Vagina (tissue), 2 donors: ENCODE measurements around the gene SCRN1. TPM values are rescaled to one million over a fixed set of nuclear protein-coding genes. Genes with fewer than 3 reads are reported as not detected.
A peak's percentile ranks its signal among the peaks of the same experiment; 100 is the strongest.

Experiments
- DNase-seq, 2 donors: peaks; one replicate each; pipeline ENCODE4 v3.0.0-alpha.2; 2017; ENCODE audit errors: extremely low spot score in 2 of 2
- H3K27ac ChIP-seq: fragments of 200-600 bp; sonication (generic); one replicate; pipeline ENCODE4 v1.5.1; 2019
- H3K27me3 ChIP-seq: fragments of 200-600 bp; sonication (generic); one replicate; pipeline ENCODE4 v1.5.1; 2019
- H3K36me3 ChIP-seq, 2 donors: fragments of 200-600 bp; sonication (generic); one replicate each; pipeline ENCODE4 v1.5.1; 2017 to 2019
- H3K4me1 ChIP-seq: fragments of 200-600 bp; sonication (generic); one replicate; pipeline ENCODE4 v1.5.1; 2019
- H3K4me3 ChIP-seq, 2 donors: fragments of 200-600 bp; sonication (generic); 1 replicate in 1 of 2; 2 replicates in 1 of 2; pipeline ENCODE4 v1.5.1; 2016 to 2019
- H3K9me3 ChIP-seq: fragments of 200-600 bp; sonication (generic); one replicate; pipeline ENCODE4 v1.5.1; 2019
- POLR2A ChIP-seq, 2 donors: fragments of 450-650 bp; IDR thresholded peaks; one replicate each; pipeline ENCODE4 v1.6.1; 2017; ENCODE audit warnings: antibody characterized with exemption in 2 of 2, mild to moderate bottlenecking in 2 of 2, moderate library complexity in 2 of 2
- POLR2AphosphoS5 ChIP-seq, 2 donors: sonication (generic); formaldehyde crosslinking; IDR thresholded peaks; one replicate each; pipeline ENCODE4 v1.9.0; 2017; ENCODE audit warnings: antibody characterized with exemption in 2 of 2, mild to moderate bottlenecking in 2 of 2, low read depth in 1 of 2; ENCODE audit not compliant: insufficient read depth in 1 of 2
- intact Hi-C: fragments of 100-400 bp; cut with DNase I; formaldehyde crosslinking; loops from one replicate; pipeline ENCODE4 v1.15.1; 2023
- total RNA-seq: library from RNA; depleted of rRNA; stranded (reverse); fragments of >200 nt; gene quantifications from one replicate; pipeline ENCODE4 v1.2.3, GENCODE V29; 2016
- TF ChIP-seq, protein P1 (sequence below), 3 experiments: fragments of 450-650 bp in 2 of 3; fragments of 200-600 bp in 1 of 3; sonication (generic) in 1 of 3; IDR thresholded peaks; one replicate each; pipeline ENCODE4 v1.5.1; 2017 to 2019; ENCODE audit warnings: antibody characterized with exemption in 3 of 3, mild to moderate bottlenecking in 2 of 3, moderate library complexity in 2 of 3

SCRN1 gene
- total RNA-seq, 1 donor from 2014 or later: 40.8 TPM

DNA sequence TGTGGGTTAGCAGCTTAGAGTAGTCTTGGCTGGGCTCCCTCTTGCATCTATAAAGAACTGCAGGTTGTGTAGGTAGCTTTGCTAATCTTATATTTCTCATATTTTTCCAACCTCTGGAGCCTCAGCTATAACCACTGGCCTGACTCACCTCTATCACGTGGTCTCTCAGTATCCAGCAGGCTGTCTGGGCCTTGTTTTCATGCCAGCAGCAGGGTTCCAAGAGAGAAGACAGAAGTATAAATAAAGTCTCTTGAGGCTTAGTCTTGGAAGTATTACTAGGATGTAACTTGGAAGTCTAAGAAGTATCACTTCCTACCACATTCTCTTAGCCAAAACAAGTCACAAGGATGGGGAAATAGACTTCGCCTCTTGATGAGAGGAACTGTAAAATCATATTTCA is 110.0 kb downstream of the SCRN1 start:
- Histone ChIP-seq H3K27me3 (no peaks in the 10 kb centered on the region), H3K4me3 (no peak overlapping the region), H3K9me3 (no peaks in the 10 kb centered on the region), H3K27ac (no peak overlapping the region), H3K36me3 (no peaks in the 10 kb centered on the region), H3K4me1 (peaks cover 6% of the 10 kb centered on the region)
- TF ChIP-seq, protein P1, sequence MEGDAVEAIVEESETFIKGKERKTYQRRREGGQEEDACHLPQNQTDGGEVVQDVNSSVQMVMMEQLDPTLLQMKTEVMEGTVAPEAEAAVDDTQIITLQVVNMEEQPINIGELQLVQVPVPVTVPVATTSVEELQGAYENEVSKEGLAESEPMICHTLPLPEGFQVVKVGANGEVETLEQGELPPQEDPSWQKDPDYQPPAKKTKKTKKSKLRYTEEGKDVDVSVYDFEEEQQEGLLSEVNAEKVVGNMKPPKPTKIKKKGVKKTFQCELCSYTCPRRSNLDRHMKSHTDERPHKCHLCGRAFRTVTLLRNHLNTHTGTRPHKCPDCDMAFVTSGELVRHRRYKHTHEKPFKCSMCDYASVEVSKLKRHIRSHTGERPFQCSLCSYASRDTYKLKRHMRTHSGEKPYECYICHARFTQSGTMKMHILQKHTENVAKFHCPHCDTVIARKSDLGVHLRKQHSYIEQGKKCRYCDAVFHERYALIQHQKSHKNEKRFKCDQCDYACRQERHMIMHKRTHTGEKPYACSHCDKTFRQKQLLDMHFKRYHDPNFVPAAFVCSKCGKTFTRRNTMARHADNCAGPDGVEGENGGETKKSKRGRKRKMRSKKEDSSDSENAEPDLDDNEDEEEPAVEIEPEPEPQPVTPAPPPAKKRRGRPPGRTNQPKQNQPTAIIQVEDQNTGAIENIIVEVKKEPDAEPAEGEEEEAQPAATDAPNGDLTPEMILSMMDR (IDR thresholded peaks at IDR 0.05): no peak
- TF ChIP-seq POLR2A (IDR thresholded peaks at IDR 0.05) (no peak), POLR2AphosphoS5 (IDR thresholded peaks at IDR 0.05; ENCODE audit: insufficient read depth in 1 of 2, low read depth in 1 of 2) (no peak)
- no peak for DNase-seq
- intact Hi-C loops: no loop called here

DNA sequence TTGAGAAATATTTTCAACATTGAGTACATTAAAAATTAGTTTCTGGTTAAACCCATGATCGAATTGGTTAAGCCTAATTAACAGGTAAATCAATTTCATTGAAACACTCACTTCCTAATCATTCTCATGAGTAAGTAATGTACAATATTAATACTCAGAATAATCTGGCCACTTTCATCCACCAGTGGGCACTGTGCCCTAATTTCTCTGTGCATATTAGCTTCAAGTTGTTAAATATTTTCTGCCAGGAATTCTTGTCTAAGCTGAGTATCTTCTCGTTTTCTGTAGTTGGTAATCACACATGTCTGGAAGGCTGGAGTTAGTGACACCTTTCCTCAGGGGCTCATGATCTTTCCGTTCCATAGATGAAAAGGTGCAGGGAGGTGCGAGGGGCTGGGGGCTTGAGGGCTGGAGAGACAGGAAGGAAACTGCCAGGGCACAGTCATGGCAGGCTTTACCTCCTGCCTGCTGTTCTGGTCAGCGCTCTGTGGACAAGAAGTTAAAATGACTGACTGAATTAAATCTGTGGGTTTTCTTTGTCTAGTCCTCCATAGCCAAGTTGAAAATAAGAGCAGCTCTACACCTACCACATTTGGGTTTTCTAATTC is 111.4 kb downstream of the SCRN1 start:
- DNase-seq: no peak
- TF ChIP-seq, protein P1 (IDR thresholded peaks at IDR 0.05): peak in 2 of 3 experiments; percentile 10 to 18
- no peak for TF ChIP-seq POLR2A (IDR thresholded peaks at IDR 0.05)
- Histone ChIP-seq H3K4me1 (no peaks in the 10 kb centered on the region), H3K4me3 (no peak overlapping the region), H3K9me3 (no peaks in the 10 kb centered on the region), H3K27ac (no peak overlapping the region), H3K27me3 (no peaks in the 10 kb centered on the region), H3K36me3 (no peaks in the 10 kb centered on the region)
- intact Hi-C loops: no loop called here

DNA sequence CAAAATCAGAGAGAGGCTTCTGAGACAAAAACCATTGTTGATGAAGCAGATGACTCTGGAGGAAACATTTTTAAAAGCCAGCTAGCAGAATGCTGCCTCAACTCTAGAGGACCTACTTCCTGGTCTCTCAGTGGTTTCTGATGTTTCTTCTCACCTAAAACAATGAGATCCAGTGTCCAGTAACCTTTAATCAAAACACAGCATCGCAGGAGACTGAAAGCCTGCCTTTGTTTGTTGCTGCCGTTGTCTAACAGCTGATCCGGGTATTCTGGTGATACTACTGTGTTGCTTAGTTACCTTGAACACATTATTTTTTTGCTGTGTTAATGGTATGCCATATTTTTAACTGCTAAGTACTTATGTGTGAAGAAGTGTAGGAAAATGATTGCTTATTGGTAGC is 112.4 kb downstream of the SCRN1 start:
- H3K9me3 ChIP-seq: no peaks in the 10 kb centered on the region
- intact Hi-C loops: no loop called here
- DNase-seq: no peak
- H3K27ac ChIP-seq: no peak overlapping the region
- H3K4me3 ChIP-seq: no peak overlapping the region
- no peaks in the 10 kb centered on the region for H3K27me3 ChIP-seq
- no peaks in the 10 kb centered on the region for H3K36me3 ChIP-seq
- TF ChIP-seq POLR2A (IDR thresholded peaks at IDR 0.05) (no peak), POLR2AphosphoS5 (IDR thresholded peaks at IDR 0.05; ENCODE audit: insufficient read depth in 1 of 2, low read depth in 1 of 2) (no peak)
- TF ChIP-seq, protein P1 (IDR thresholded peaks at IDR 0.05): no peak
- no peaks in the 10 kb centered on the region for H3K4me1 ChIP-seq

DNA sequence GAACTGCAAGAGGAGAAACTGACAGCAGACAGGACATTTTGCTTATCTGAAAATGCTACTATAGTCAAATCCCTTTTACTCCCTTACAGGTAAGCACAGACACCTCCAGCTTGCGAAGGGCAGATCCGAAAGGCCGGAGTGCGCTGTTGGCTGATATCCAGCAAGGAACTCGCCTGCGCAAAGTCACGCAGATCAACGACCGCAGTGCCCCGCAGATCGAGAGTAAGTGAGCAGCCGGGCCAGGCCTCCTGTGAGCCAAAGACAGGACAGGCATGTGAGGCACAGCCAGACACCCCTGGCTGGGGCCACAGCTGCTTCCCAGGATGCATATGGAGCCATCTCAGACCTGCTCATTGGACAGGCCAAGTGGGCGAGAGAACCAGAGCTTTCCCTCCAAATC is 113.9 kb downstream of the SCRN1 start:
- TF ChIP-seq, protein P1 (IDR thresholded peaks at IDR 0.05): no peak
- TF ChIP-seq POLR2AphosphoS5 (IDR thresholded peaks at IDR 0.05; ENCODE audit: insufficient read depth in 1 of 2, low read depth in 1 of 2) (no peak), POLR2A (IDR thresholded peaks at IDR 0.05) (no peak)
- H3K27ac ChIP-seq: no peak overlapping the region
- H3K4me1 ChIP-seq: no peaks in the 10 kb centered on the region
- no peaks in the 10 kb centered on the region for H3K27me3 ChIP-seq
- H3K36me3 ChIP-seq: no peaks in the 10 kb centered on the region
- H3K4me3 ChIP-seq: no peak overlapping the region
- H3K9me3 ChIP-seq: no peaks in the 10 kb centered on the region
- DNase-seq: no peak
- intact Hi-C loops: no loop called here

DNA sequence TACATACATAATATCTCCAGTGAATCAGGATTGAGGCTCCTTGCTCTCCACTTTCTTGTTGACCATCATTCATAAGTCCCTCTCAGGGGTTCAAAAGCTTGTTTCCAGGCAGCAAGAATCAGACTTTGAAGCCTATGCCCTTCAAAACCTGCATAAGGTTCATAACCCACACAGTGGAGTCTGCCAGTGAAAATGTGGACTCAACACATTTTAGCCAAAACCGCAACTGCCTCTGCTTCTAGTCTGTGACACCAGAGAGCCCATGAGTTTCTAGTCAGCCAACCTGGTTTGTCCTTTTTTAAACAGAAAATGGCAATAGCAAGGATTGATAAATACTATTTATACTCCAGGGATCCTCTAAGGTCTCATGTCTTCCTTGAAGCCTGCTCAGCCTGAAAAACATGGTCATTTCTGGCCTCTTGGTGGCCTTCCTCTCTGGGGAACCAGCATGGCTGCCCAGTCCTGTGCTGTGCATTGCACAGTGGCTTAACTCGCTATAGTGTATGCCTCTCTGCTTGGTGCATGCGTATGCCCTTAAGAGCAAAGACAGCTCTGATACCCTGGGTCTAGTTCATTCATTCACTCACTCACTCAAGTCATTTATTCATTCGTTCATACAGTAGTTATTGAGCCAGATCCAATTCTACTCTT is 115.8 kb downstream of the SCRN1 start:
- Histone ChIP-seq H3K4me1 (no peaks in the 10 kb centered on the region), H3K36me3 (no peaks in the 10 kb centered on the region), H3K4me3 (no peak overlapping the region), H3K9me3 (no peaks in the 10 kb centered on the region), H3K27ac (no peak overlapping the region), H3K27me3 (no peaks in the 10 kb centered on the region)
- DNase-seq: no peak
- TF ChIP-seq, protein P1 (IDR thresholded peaks at IDR 0.05): no peak
- TF ChIP-seq POLR2AphosphoS5 (IDR thresholded peaks at IDR 0.05; ENCODE audit: insufficient read depth in 1 of 2, low read depth in 1 of 2) (no peak), POLR2A (IDR thresholded peaks at IDR 0.05) (no peak)
- intact Hi-C loops: no loop called here
